Subcutaneous abdominal adipose tissue (tissue), 5 donors: ENCODE data around the gene ZNF562.

ENCODE experiments used
- H3K27ac ChIP-seq: one replicate; pipeline ENCODE4 v1.7.0; 2013; ENCODE audit warnings: low read depth, mild to moderate bottlenecking, inconsistent platforms, low read length, moderate library complexity
- H3K27me3 ChIP-seq, 5 donors: one replicate each; pipeline ENCODE4 v1.7.0; 2013; ENCODE audit warnings: low read length in 5 of 5, inconsistent platforms in 1 of 5; ENCODE audit not compliant: control insufficient read depth in 5 of 5, insufficient read depth in 4 of 5
- H3K36me3 ChIP-seq, 5 donors: one replicate each; pipeline ENCODE4 v1.7.0; 2013; ENCODE audit warnings: low read length in 5 of 5; ENCODE audit not compliant: control insufficient read depth in 5 of 5, insufficient read depth in 5 of 5
- H3K4me1 ChIP-seq, 5 donors: one replicate each; pipeline ENCODE4 v1.7.0; 2013; ENCODE audit warnings: low read length in 5 of 5, mild to moderate bottlenecking in 3 of 5, moderate library complexity in 1 of 5; ENCODE audit not compliant: control insufficient read depth in 5 of 5, insufficient read depth in 5 of 5
- H3K4me3 ChIP-seq, 5 donors: one replicate each; pipeline ENCODE4 v1.7.0; 2013; ENCODE audit warnings: low read length in 5 of 5, low read depth in 1 of 5
- H3K9ac ChIP-seq, 5 donors: one replicate each; pipeline ENCODE4 v1.7.0; 2013; ENCODE audit warnings: low read length in 5 of 5, mild to moderate bottlenecking in 4 of 5, moderate library complexity in 3 of 5
- H3K9me3 ChIP-seq, 5 donors: one replicate each; pipeline ENCODE4 v1.7.0; 2013; ENCODE audit warnings: low read length in 5 of 5; ENCODE audit not compliant: control insufficient read depth in 5 of 5
- donor health status: healthy.
- donor health status: healthy.
- donor health status: healthy.
- donor health status: healthy.
- donor health status: healthy.

Gene ZNF562

DNA sequence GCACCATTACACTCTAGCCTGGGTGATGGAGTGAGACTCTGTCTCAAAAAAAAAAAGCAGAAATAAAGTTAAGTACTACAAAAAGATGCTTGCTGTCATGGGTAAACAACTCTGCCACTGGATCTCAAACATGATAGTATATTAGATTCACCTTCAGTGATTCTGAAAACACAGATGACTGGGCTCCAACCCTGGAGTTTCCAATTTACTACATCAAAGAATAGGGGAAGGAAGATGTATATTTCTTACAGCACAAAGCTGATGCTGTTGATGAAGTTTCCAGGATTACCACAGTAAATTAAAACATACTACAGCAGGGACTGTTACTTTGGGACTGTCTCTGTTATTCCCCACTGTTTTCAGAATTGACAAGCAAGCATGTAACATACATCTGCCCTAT lies 59.1 kb downstream of the ZNF562 start:
- peaks cover 28 to 85% (median 81%) of the 10 kb centered on the region in 5 donors for H3K36me3 ChIP-seq
- no peak overlapping the region for H3K4me3 ChIP-seq
- H3K27me3 ChIP-seq: no peaks in the 10 kb centered on the region
- H3K9ac ChIP-seq: no peak overlapping the region
- H3K9me3 ChIP-seq: peaks cover 15 to 24% (median 23%) of the 10 kb centered on the region in 5 donors
- no peak overlapping the region for H3K27ac ChIP-seq
- H3K4me1 ChIP-seq: peaks cover 3 to 11% (median 10%) of the 10 kb centered on the region in 5 donors

DNA sequence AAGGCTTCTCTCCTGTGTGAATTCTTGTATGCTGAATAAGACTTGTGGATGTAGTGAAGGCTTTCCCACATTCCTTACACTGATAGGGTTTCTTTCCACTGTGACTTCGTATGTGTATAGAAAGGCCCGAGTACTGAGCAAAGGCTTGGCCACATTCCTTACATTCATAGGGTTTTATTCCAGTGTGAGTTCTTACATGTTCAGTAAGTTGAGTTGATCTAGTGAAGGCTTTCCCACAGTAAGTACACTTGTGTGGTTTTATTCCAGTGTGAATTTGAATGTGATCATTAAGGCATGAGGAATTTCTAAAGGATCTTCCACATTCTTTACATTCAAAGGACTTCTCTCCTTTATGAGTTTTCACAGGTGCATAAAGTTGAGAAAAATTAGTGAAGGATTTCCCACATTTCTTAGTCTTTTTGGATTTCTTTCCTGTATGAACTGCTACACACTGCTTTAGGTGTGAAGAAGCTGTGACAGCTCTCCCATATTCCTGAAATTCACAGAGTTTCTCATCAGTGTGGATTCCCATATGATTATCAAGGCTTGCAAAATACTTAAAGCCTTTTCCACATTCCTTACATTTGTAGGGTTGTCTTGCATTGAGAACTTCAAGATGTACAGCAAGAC lies 64.3 kb downstream of the ZNF562 start:
- H3K4me1 ChIP-seq: peaks cover 0 to 10% (median 0%) of the 10 kb centered on the region in 5 donors
- H3K4me3 ChIP-seq: peak overlapping the region in 4 of 5 donors; percentile 32 to 61 (median 46)
- no peak overlapping the region for H3K9ac ChIP-seq
- peaks cover 31 to 73% (median 66%) of the 10 kb centered on the region in 5 donors for H3K36me3 ChIP-seq
- no peak overlapping the region for H3K27ac ChIP-seq
- H3K9me3 ChIP-seq: peaks cover 40 to 66% (median 56%) of the 10 kb centered on the region in 5 donors
- no peaks in the 10 kb centered on the region for H3K27me3 ChIP-seq

DNA sequence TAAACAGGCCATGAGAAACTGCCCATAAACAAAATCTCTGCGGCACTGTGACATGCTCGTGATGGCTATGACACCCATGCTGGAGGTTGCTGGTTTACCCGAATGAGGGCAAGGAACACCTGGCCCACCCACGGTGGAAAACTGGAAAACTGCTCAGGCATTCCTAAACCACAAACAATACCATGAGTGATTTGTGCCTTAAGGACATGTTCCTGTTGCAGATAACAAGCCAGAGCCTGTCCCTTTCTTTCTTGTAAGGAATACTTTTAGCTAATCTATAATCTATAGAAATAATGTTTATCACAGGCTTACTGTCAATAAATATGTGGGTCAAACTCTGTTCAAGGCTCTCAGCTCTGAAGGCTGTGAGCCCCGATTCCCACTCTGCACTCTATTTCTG lies 66.0 kb downstream of the ZNF562 start:
- Histone ChIP-seq H3K9me3 (peaks cover 40 to 71% (median 60%) of the 10 kb centered on the region in 5 donors), H3K36me3 (peaks cover 30 to 57% (median 49%) of the 10 kb centered on the region in 5 donors)

DNA sequence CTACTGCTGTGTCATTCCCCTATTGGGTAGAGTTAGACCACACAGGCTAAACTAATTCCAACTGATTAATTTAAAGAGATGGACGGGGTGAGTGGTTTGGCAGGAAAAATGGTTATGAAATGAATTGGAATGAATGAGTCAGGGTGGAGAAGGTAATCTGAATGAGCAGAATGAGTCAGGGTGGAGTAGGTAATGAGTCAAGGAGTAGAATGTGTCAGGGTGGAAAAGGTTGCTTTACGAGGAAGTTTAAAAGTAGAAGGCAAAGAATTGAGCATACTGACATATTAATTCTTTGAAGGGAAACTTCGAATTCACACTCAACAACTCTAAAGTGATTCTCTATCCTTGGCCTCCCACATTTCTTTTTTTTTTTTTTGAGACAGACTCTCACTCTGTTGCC lies 77.9 kb downstream of the ZNF562 start:
- no peak overlapping the region for H3K9ac ChIP-seq
- H3K27ac ChIP-seq: no peak overlapping the region
- H3K9me3 ChIP-seq: peaks cover 2 to 15% (median 9%) of the 10 kb centered on the region in 5 donors
- H3K4me1 ChIP-seq: no peaks in the 10 kb centered on the region
- H3K36me3 ChIP-seq: no peaks in the 10 kb centered on the region
- peaks cover 0 to 2% (median 0%) of the 10 kb centered on the region in 5 donors for H3K27me3 ChIP-seq
- H3K4me3 ChIP-seq: no peak overlapping the region

More for the DNA sequence above, 66.0 kb downstream of the ZNF562 start:
- Histone ChIP-seq H3K27me3 (no peaks in the 10 kb centered on the region), H3K4me1 (peaks cover 0 to 10% (median 0%) of the 10 kb centered on the region in 5 donors), H3K4me3 (peak overlapping the region in 4 of 5 donors; percentile 11 to 29 (median 16)), H3K27ac (no peak overlapping the region), H3K9ac (no peak overlapping the region)
